NB4 (cell line): Measurements from ENCODE around the gene UNG.

Experiments used
- DNase-seq: peaks from one replicate; pipeline ENCODE4 v3.0.0; 2010; ENCODE audit warnings: low read depth
- H3K4me3 ChIP-seq: one replicate; pipeline ENCODE4 v1.5.1; 2011; ENCODE audit warnings: mild to moderate bottlenecking, low read depth, low read length, moderate library complexity
- MYC ChIP-seq: IDR thresholded peaks from 2 replicates; pipeline ENCODE4 v1.6.1; 2011; ENCODE audit warnings: low read depth, low read length
- POLR2A ChIP-seq: IDR thresholded peaks from 2 replicates; pipeline ENCODE4 v1.6.1; 2011; ENCODE audit warnings: mild to moderate bottlenecking; ENCODE audit not compliant: insufficient read length; ENCODE audit errors: extremely low read depth
- TF ChIP-seq, protein P1 (sequence below): IDR thresholded peaks from one replicate; pipeline ENCODE4 v1.5.1; 2012; ENCODE audit warnings: low read depth, low read length
- TF ChIP-seq, protein P2 (sequence below): IDR thresholded peaks from 2 replicates; pipeline ENCODE4 v1.6.1; 2011; ENCODE audit warnings: low read depth, low read length

The UNG gene

DNA sequence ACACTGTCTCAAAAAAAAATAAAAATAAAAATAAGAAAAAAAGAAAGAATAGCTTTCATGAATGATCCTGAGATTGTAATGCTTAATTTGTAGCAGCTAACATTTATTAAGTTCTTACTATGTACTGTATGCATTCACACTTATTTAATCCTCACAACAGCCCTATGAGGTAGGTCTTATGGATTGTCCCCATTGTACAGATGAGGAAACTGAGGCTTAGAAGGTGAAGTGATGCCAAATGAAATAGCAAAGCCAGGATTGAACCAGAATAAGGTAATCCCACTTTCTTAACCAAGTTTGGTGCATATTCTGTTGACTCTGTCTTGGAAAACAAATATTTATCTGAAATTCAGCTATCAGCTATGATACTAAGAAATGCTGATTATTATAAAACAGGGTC lies 42.9 kb upstream of the UNG start:
- DNase-seq = no peak
- H3K4me3 ChIP-seq = no peak overlapping the region
- TF ChIP-seq, protein P1, sequence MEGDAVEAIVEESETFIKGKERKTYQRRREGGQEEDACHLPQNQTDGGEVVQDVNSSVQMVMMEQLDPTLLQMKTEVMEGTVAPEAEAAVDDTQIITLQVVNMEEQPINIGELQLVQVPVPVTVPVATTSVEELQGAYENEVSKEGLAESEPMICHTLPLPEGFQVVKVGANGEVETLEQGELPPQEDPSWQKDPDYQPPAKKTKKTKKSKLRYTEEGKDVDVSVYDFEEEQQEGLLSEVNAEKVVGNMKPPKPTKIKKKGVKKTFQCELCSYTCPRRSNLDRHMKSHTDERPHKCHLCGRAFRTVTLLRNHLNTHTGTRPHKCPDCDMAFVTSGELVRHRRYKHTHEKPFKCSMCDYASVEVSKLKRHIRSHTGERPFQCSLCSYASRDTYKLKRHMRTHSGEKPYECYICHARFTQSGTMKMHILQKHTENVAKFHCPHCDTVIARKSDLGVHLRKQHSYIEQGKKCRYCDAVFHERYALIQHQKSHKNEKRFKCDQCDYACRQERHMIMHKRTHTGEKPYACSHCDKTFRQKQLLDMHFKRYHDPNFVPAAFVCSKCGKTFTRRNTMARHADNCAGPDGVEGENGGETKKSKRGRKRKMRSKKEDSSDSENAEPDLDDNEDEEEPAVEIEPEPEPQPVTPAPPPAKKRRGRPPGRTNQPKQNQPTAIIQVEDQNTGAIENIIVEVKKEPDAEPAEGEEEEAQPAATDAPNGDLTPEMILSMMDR = no peak
- TF ChIP-seq, protein P2, sequence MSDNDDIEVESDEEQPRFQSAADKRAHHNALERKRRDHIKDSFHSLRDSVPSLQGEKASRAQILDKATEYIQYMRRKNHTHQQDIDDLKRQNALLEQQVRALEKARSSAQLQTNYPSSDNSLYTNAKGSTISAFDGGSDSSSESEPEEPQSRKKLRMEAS = no peak
- TF ChIP-seq MYC (no peak), POLR2A (no peak)

DNA sequence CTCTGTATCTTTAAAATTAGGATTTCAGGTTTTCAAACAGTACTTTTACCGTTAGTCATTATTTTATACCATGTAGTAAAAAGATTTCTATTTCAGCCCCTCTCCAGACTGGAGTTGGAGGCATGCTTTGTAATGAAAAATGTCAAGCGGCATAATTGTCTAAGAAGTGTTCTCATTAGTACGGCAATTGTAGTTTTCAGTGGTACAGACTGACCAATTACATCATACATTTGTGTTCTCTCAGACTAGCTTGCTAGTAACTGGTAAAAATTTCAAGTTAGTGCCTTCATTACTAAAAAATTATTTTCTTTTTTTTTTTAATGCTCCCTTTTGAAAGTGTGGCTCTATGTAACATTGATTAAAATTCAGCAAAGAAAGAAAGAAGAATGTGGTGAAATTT lies 40.5 kb upstream of the UNG start:
- no peak for DNase-seq
- no peak overlapping the region for H3K4me3 ChIP-seq
- no peak for TF ChIP-seq POLR2A
- TF ChIP-seq, protein P2 = no peak
- no peak for TF ChIP-seq MYC
- TF ChIP-seq, protein P1 = no peak

DNA sequence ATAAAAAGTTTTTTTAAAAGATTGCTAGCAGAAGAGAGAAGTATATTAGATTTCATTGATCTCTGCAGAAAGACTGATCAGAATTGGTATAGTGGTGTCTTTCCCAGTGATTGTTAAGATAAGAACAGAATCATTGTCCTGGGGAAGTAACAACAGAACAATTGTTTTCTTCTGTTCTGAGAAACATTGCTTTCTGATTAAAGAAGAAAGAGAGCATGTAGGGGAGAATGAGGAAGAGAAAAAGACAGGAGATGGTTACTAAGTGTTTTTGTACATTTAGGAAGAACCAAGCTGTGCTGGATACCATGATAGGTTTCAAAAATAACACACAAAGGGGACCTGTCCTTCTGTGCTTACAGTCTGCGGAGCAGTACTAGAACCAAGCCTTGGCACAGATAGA lies 40.0 kb upstream of the UNG start:
- H3K4me3 ChIP-seq = no peak overlapping the region
- TF ChIP-seq, protein P1 = no peak
- no peak for TF ChIP-seq POLR2A
- TF ChIP-seq, protein P2 = no peak
- no peak for TF ChIP-seq MYC
- no peak for DNase-seq

DNA sequence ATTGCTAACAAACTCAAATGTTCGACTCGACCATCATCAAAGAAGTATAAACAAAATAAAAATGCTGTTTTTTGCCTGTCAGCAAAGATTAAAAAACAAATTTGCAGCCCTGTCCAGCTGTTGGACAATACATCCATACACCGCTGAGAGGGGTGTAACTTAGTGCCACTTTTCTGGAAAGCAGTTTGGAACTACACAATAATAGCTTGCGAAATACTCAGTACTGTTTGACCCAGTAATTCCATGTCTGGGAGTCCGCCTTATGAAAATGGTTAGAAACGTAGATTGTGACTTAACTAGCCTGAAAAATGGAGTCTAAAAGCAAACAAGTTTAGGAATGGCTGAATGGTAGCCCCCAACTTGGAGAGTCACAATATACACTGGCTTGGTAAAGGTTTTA lies 38.6 kb upstream of the UNG start:
- no peak for DNase-seq
- TF ChIP-seq, protein P2 = no peak
- TF ChIP-seq POLR2A (no peak), MYC (no peak)
- TF ChIP-seq, protein P1 = no peak
- H3K4me3 ChIP-seq = no peak overlapping the region

DNA sequence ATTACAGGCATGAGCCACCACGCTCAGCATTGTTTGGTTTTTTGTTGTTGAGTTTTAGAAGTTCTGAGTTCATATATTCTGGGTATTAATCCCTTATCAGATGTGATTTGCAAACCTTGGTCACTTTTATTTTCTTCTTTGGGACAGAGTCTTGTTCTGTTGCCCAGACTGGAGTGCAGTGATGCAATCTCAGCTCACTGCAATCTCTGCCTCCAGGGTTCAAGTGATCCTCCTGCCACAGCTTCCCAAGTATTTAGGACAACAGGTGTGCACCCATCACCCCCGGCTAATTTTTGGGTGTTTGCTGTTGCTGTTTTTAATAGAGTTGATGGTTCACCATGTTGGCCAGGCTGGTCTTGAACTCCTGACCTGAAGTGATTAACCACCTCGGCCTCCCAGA lies 33.3 kb upstream of the UNG start:
- H3K4me3 ChIP-seq = no peak overlapping the region
- DNase-seq = no peak
- TF ChIP-seq MYC (no peak), POLR2A (no peak)
- TF ChIP-seq, protein P1 = no peak
- TF ChIP-seq, protein P2 = no peak
